Osteoblast (primary cell): ENCODE data around the gene TRMU. TPM values are rescaled to one million over a fixed set of nuclear protein-coding genes. Genes with fewer than 3 reads are reported as not detected.

Source experiments
- DNase-seq: peaks from one replicate; pipeline ENCODE4 v3.0.0; 2011; ENCODE audit warnings: low spot score, mixed read lengths; ENCODE audit not compliant: insufficient read length; ENCODE audit errors: missing footprints
- H2AFZ ChIP-seq: 2 replicates; pipeline ENCODE4 v1.6.0; 2011; ENCODE audit warnings: mild to moderate bottlenecking, low read length
- H3K27ac ChIP-seq: 2 replicates; pipeline ENCODE4 v1.5.1; 2011; ENCODE audit warnings: mild to moderate bottlenecking, low read depth, low read length, moderate library complexity
- H3K27me3 ChIP-seq: 2 replicates; pipeline ENCODE4 v1.6.0; 2012; ENCODE audit warnings: mild to moderate bottlenecking, control low read depth, inconsistent platforms, low read length, moderate library complexity; ENCODE audit not compliant: insufficient read depth
- H3K36me3 ChIP-seq: 2 replicates; pipeline ENCODE4 v1.5.1; 2011; ENCODE audit warnings: mild to moderate bottlenecking, low read length, control low read depth, moderate library complexity; ENCODE audit not compliant: insufficient read depth
- H3K4me1 ChIP-seq: 2 replicates; pipeline ENCODE4 v1.5.1; 2011; ENCODE audit warnings: mild to moderate bottlenecking, low read length, control low read depth, moderate library complexity; ENCODE audit not compliant: insufficient read depth
- H3K4me2 ChIP-seq: 2 replicates; pipeline ENCODE4 v1.6.0; 2011; ENCODE audit warnings: mild to moderate bottlenecking, low read length; ENCODE audit not compliant: insufficient read depth
- H3K4me3 ChIP-seq: fragments of 200-600 bp; sonication (generic); 3 replicates; pipeline ENCODE4 v1.5.1; 2012; ENCODE audit warnings: mild to moderate bottlenecking, low read length, inconsistent platforms; ENCODE audit not compliant: insufficient read depth
- H3K79me2 ChIP-seq: 2 replicates; pipeline ENCODE4 v1.6.0; 2012; ENCODE audit warnings: mild to moderate bottlenecking, low read length, control low read depth, inconsistent platforms; ENCODE audit not compliant: insufficient read depth
- H3K9me3 ChIP-seq: 2 replicates; pipeline ENCODE4 v1.5.1; 2011; ENCODE audit warnings: low read depth, low read length, control low read depth
- H4K20me1 ChIP-seq: 2 replicates; pipeline ENCODE4 v1.6.0; 2012; ENCODE audit warnings: mild to moderate bottlenecking, low read length, control low read depth; ENCODE audit not compliant: insufficient read depth
- CTCF ChIP-seq: IDR thresholded peaks from 2 replicates; pipeline ENCODE4 v1.5.1; 2011; ENCODE audit warnings: mild to moderate bottlenecking, low read depth, low read length, moderate library complexity; ENCODE audit errors: extremely low read depth
- total RNA-seq: library from RNA; depleted of rRNA; stranded (reverse); fragments of >200 nt; gene quantifications from 2 replicates; pipeline ENCODE4 v1.2.3, GENCODE V29; 2012

The TRMU gene
- total RNA-seq, 1 donor, result 22.1 TPM

- no peak for TF ChIP-seq CTCF
- Histone ChIP-seq H3K27me3 (peaks cover 3% of the 10 kb centered on the region), H3K27ac (no peak overlapping the region), H3K4me3 (no peak overlapping the region), H3K4me1 (no peaks in the 10 kb centered on the region), H2AFZ (no peak overlapping the region), H3K9me3 (no peaks in the 10 kb centered on the region), H4K20me1 (no peaks in the 10 kb centered on the region), H3K36me3 (no peaks in the 10 kb centered on the region), H3K4me2 (no peak overlapping the region), H3K79me2 (no peaks in the 10 kb centered on the region)
- DNase-seq, result peak; percentile 85
Measured at GRCh38 chr22:46366801-46367706, 31.5 kb downstream of the TRMU start.

GRCh38 chr22:46367707-46368191 is 32.2 kb downstream of the TRMU start:
- TF ChIP-seq CTCF, result peak; percentile 81
- Histone ChIP-seq H3K36me3 (no peaks in the 10 kb centered on the region), H2AFZ (no peak overlapping the region), H3K4me2 (no peak overlapping the region), H4K20me1 (no peaks in the 10 kb centered on the region), H3K9me3 (no peaks in the 10 kb centered on the region), H3K4me1 (no peaks in the 10 kb centered on the region), H3K79me2 (no peaks in the 10 kb centered on the region), H3K27me3 (peaks cover 3% of the 10 kb centered on the region), H3K4me3 (no peak overlapping the region), H3K27ac (no peak overlapping the region)
- peak; percentile 99 for DNase-seq

- no peak overlapping the region for H2AFZ ChIP-seq
- H3K9me3 ChIP-seq, result no peaks in the 10 kb centered on the region
- no peaks in the 10 kb centered on the region for H3K79me2 ChIP-seq
Measured at GRCh38 chr22:46368422-46368821, 32.9 kb downstream of the TRMU start.

More at GRCh38 chr22:46368422-46368821, 32.9 kb downstream of the TRMU start:
- TF ChIP-seq CTCF, result no peak
- H3K36me3 ChIP-seq, result no peaks in the 10 kb centered on the region
- H4K20me1 ChIP-seq, result no peaks in the 10 kb centered on the region
- no peak overlapping the region for H3K4me3 ChIP-seq
- no peaks in the 10 kb centered on the region for H3K4me1 ChIP-seq
- H3K4me2 ChIP-seq, result no peak overlapping the region
- peaks cover 3% of the 10 kb centered on the region for H3K27me3 ChIP-seq
- H3K27ac ChIP-seq, result no peak overlapping the region
- no peak for DNase-seq
